ENCODE data around the gene ZBTB16. TPM values are rescaled to one million over a fixed set of nuclear protein-coding genes. Genes with fewer than 3 reads are reported as not detected.

ZBTB16 gene
- total and polyA plus RNA-seq, 2 experiments from 2014 or later = 0.29 to 1.4 TPM

DNA sequence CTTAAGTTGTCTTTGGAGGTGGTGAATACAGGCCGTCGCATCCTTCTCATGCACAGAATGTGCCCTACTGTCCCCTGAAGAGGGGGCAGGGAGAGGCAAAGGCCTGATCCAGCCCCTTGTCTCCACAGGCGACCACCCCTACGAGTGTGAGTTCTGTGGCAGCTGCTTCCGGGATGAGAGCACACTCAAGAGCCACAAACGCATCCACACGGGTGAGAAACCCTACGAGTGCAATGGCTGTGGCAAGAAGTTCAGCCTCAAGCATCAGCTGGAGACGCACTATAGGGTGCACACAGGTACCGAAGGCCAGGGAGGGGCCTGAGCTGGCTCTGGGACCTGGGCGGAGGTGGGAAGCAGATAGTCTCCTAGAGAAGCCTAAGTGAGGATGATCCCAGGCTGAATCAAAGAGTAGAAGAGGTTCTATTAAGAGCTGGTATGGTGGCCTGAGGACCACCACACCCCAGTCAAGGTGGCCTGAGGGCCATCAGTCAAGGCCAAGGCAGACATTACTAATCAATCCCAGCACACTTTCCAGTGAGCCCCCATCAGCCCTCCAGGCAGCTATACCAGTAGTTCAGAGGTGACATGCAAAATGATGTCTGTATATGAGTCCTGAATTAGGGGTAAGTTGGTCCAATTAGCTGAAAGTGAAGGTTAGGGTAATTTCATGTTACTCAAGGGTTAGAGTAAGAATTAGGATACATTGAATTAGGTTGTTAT is 187.7 kb downstream of the ZBTB16 start (continued):
- TF ChIP-seq, protein P1, sequence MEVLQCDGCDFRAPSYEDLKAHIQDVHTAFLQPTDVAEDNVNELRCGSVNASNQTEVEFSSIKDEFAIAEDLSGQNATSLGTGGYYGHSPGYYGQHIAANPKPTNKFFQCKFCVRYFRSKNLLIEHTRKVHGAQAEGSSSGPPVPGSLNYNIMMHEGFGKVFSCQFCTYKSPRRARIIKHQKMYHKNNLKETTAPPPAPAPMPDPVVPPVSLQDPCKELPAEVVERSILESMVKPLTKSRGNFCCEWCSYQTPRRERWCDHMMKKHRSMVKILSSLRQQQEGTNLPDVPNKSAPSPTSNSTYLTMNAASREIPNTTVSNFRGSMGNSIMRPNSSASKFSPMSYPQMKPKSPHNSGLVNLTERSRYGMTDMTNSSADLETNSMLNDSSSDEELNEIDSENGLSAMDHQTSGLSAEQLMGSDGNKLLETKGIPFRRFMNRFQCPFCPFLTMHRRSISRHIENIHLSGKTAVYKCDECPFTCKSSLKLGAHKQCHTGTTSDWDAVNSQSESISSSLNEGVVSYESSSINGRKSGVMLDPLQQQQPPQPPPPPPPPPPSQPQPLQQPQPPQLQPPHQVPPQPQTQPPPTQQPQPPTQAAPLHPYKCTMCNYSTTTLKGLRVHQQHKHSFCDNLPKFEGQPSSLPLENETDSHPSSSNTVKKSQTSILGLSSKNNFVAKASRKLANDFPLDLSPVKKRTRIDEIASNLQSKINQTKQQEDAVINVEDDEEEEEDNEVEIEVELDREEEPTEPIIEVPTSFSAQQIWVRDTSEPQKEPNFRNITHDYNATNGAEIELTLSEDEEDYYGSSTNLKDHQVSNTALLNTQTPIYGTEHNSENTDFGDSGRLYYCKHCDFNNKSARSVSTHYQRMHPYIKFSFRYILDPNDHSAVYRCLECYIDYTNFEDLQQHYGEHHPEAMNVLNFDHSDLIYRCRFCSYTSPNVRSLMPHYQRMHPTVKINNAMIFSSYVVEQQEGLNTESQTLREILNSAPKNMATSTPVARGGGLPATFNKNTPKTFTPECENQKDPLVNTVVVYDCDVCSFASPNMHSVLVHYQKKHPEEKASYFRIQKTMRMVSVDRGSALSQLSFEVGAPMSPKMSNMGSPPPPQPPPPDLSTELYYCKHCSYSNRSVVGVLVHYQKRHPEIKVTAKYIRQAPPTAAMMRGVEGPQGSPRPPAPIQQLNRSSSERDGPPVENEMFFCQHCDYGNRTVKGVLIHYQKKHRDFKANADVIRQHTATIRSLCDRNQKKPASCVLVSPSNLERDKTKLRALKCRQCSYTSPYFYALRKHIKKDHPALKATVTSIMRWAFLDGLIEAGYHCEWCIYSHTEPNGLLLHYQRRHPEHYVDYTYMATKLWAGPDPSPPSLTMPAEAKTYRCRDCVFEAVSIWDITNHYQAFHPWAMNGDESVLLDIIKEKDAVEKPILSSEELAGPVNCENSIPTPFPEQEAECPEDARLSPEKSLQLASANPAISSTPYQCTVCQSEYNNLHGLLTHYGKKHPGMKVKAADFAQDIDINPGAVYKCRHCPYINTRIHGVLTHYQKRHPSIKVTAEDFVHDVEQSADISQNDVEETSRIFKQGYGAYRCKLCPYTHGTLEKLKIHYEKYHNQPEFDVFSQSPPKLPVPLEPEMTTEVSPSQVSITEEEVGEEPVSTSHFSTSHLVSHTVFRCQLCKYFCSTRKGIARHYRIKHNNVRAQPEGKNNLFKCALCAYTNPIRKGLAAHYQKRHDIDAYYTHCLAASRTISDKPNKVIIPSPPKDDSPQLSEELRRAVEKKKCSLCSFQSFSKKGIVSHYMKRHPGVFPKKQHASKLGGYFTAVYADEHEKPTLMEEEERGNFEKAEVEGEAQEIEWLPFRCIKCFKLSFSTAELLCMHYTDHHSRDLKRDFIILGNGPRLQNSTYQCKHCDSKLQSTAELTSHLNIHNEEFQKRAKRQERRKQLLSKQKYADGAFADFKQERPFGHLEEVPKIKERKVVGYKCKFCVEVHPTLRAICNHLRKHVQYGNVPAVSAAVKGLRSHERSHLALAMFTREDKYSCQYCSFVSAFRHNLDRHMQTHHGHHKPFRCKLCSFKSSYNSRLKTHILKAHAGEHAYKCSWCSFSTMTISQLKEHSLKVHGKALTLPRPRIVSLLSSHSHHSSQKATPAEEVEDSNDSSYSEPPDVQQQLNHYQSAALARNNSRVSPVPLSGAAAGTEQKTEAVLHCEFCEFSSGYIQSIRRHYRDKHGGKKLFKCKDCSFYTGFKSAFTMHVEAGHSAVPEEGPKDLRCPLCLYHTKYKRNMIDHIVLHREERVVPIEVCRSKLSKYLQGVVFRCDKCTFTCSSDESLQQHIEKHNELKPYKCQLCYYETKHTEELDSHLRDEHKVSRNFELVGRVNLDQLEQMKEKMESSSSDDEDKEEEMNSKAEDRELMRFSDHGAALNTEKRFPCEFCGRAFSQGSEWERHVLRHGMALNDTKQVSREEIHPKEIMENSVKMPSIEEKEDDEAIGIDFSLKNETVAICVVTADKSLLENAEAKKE (CRISPR knock-in tag; IDR thresholded peaks at IDR 0.05) = no peak
- TF ChIP-seq STAT1 (IDR thresholded peaks at IDR 0.05; ENCODE audit: unreplicated experiment) = no peak
- no peak for TF ChIP-seq ZNF331 (CRISPR knock-in tag; IDR thresholded peaks at IDR 0.05; ENCODE audit: low read depth)
- TF ChIP-seq NANOG (IDR thresholded peaks at IDR 0.05; ENCODE audit: borderline replicate concordance) = no peak
- no peak for TF ChIP-seq CREB1 (CRISPR knock-in tag; IDR thresholded peaks at IDR 0.05; ENCODE audit: low read depth)
- no peak for TF ChIP-seq ZNF114 (CRISPR knock-in tag; IDR thresholded peaks at IDR 0.05)
- no peak for TF ChIP-seq JUNB (IDR thresholded peaks at IDR 0.05; ENCODE audit: unreplicated experiment)

DNA sequence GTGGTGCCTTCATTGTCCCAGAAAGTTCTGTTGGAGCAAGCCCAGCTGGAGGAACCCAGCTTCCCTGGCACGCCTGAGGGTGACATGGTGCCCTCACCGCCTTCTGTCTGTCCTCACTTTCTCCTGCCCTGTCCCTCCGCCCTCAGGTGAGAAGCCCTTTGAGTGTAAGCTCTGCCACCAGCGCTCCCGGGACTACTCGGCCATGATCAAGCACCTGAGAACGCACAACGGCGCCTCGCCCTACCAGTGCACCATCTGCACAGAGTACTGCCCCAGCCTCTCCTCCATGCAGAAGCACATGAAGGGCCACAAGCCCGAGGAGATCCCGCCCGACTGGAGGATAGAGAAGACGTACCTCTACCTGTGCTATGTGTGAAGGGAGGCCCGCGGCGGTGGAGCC is 190.7 kb downstream of the ZBTB16 start:
- H3K36me3 Mint-ChIP-seq (ENCODE audit: low read depth) = no peaks in the 10 kb centered on the region
- TF ChIP-seq ZNF331 (CRISPR knock-in tag; IDR thresholded peaks at IDR 0.05; ENCODE audit: low read depth) (no peak), STAT1 (IDR thresholded peaks at IDR 0.05; ENCODE audit: unreplicated experiment) (no peak), JUNB (IDR thresholded peaks at IDR 0.05; ENCODE audit: unreplicated experiment) (no peak), POLR2AphosphoS5 (IDR thresholded peaks at IDR 0.05; ENCODE audit: low read depth) (no peak), EZH2phosphoT487 (IDR thresholded peaks at IDR 0.05; ENCODE audit: unreplicated experiment) (no peak)
- TF ChIP-seq, protein P2, sequence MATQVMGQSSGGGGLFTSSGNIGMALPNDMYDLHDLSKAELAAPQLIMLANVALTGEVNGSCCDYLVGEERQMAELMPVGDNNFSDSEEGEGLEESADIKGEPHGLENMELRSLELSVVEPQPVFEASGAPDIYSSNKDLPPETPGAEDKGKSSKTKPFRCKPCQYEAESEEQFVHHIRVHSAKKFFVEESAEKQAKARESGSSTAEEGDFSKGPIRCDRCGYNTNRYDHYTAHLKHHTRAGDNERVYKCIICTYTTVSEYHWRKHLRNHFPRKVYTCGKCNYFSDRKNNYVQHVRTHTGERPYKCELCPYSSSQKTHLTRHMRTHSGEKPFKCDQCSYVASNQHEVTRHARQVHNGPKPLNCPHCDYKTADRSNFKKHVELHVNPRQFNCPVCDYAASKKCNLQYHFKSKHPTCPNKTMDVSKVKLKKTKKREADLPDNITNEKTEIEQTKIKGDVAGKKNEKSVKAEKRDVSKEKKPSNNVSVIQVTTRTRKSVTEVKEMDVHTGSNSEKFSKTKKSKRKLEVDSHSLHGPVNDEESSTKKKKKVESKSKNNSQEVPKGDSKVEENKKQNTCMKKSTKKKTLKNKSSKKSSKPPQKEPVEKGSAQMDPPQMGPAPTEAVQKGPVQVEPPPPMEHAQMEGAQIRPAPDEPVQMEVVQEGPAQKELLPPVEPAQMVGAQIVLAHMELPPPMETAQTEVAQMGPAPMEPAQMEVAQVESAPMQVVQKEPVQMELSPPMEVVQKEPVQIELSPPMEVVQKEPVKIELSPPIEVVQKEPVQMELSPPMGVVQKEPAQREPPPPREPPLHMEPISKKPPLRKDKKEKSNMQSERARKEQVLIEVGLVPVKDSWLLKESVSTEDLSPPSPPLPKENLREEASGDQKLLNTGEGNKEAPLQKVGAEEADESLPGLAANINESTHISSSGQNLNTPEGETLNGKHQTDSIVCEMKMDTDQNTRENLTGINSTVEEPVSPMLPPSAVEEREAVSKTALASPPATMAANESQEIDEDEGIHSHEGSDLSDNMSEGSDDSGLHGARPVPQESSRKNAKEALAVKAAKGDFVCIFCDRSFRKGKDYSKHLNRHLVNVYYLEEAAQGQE (IDR thresholded peaks at IDR 0.05; ENCODE audit: unreplicated experiment) = no peak
- TF ChIP-seq, protein P3, sequence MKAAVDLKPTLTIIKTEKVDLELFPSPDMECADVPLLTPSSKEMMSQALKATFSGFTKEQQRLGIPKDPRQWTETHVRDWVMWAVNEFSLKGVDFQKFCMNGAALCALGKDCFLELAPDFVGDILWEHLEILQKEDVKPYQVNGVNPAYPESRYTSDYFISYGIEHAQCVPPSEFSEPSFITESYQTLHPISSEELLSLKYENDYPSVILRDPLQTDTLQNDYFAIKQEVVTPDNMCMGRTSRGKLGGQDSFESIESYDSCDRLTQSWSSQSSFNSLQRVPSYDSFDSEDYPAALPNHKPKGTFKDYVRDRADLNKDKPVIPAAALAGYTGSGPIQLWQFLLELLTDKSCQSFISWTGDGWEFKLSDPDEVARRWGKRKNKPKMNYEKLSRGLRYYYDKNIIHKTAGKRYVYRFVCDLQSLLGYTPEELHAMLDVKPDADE (IDR thresholded peaks at IDR 0.05) = no peak
- TF ChIP-seq, protein P4, sequence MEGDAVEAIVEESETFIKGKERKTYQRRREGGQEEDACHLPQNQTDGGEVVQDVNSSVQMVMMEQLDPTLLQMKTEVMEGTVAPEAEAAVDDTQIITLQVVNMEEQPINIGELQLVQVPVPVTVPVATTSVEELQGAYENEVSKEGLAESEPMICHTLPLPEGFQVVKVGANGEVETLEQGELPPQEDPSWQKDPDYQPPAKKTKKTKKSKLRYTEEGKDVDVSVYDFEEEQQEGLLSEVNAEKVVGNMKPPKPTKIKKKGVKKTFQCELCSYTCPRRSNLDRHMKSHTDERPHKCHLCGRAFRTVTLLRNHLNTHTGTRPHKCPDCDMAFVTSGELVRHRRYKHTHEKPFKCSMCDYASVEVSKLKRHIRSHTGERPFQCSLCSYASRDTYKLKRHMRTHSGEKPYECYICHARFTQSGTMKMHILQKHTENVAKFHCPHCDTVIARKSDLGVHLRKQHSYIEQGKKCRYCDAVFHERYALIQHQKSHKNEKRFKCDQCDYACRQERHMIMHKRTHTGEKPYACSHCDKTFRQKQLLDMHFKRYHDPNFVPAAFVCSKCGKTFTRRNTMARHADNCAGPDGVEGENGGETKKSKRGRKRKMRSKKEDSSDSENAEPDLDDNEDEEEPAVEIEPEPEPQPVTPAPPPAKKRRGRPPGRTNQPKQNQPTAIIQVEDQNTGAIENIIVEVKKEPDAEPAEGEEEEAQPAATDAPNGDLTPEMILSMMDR (conservative IDR thresholded peaks at IDR 0.05; ENCODE audit: low read depth in 2 of 2) = no peak
- no peak overlapping the region for H3K4me3 Mint-ChIP-seq
- Histone ChIP-seq H3K36me3 (ENCODE audit: insufficient read depth) (no peaks in the 10 kb centered on the region), H3K4me3 (no peak overlapping the region), H3K4me2 (no peak overlapping the region), H3K79me2 (replicated peaks; ENCODE audit: insufficient read depth) (no peaks in the 10 kb centered on the region), H3K9me2 (ENCODE audit: insufficient read depth) (no peaks in the 10 kb centered on the region), H3K27ac (ENCODE audit: low read depth) (no peak overlapping the region), H2AFZ (no peak overlapping the region), H3F3A (replicated peaks; ENCODE audit: low read depth) (no peaks in the 10 kb centered on the region), H3K27me3 (ENCODE audit: insufficient read depth) (no peaks in the 10 kb centered on the region), H3K4me1 (ENCODE audit: insufficient read depth) (peaks cover 15% of the 10 kb centered on the region), H4K20me1 (replicated peaks; ENCODE audit: insufficient read depth) (no peaks in the 10 kb centered on the region)
- H3K27me3 Mint-ChIP-seq (ENCODE audit: insufficient read depth, low read depth, poor library complexity) = peaks cover 7% of the 10 kb centered on the region
- ATAC-seq (no peak), DNase-seq (ENCODE audit: low spot score) (no peak)
- no peaks in the 10 kb centered on the region for H3K9me3 Mint-ChIP-seq
- H3K27ac Mint-ChIP-seq = 0 out of 2 replicates have a peak overlapping the region, but pooled peaks have one; percentile 14
- peaks cover 23% of the 10 kb centered on the region for H3K4me1 Mint-ChIP-seq

All from GM23338 (cell line).